ENCODE measurements around the gene ANXA11.
"Not testable (repeated sequence)": the region's sequence is repeated elsewhere in the genome, so short reads cannot be mapped to it uniquely, and the experiment has no call there.

GRCh38 chr10:80145406-80146308, 59.7 kb downstream of the ANXA11 start:
- TF ChIP-seq CTCF (conservative IDR thresholded peaks at IDR 0.05; ENCODE audit: low read length); EZH2phosphoT487 (IDR thresholded peaks at IDR 0.05; ENCODE audit: borderline replicate concordance, low read depth, low read length): not testable (repeated sequence)

Data from OCI-LY7 (cell line).